ENCODE results near the gene ABCC1.

ABCC1 gene

GRCh38 chr16:15993946-15994665 lies 44.7 kb downstream of the ABCC1 start:
- no peak for DNase-seq (ENCODE audit: low read depth)

- no peak for DNase-seq (ENCODE audit: low read depth)
Measured at GRCh38 chr16:15996432-15997109, 47.2 kb downstream of the ABCC1 start.

GRCh38 chr16:16000685-16001084 lies 51.3 kb downstream of the ABCC1 start:
- no peak for DNase-seq (ENCODE audit: low read depth)

DNA sequence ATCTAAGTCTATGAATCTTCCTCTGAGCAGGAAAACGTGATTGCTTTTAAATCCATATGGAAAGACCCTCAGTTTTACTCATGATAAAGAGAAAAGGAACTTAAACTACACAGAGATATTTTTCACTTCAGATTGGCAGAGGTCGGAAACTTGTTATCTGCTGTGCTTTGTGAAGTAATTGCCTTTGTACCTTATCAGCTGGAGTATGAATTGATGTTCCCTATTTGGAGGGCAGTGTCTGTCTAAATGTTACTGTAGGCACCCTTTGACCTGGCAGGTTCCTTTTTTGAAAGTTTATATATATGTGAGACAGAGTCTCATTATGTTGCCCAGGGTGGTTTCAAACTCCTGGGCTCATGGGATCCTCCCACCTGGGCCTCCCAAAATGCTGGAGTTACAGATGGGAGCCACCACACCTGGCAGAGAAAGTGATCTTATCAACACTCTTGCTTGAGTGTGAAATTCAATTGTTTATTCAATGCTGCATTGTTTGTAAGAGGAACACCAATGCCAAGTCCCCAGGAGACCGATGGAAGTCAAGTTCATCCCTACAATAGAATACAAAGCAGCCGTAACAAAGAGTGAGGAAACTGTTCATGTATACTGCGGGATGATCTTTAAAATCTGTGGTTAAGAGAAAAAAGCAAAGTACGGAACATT lies 52.3 kb downstream of the ABCC1 start:
- DNase-seq (ENCODE audit: low read depth) = no peak

DNA sequence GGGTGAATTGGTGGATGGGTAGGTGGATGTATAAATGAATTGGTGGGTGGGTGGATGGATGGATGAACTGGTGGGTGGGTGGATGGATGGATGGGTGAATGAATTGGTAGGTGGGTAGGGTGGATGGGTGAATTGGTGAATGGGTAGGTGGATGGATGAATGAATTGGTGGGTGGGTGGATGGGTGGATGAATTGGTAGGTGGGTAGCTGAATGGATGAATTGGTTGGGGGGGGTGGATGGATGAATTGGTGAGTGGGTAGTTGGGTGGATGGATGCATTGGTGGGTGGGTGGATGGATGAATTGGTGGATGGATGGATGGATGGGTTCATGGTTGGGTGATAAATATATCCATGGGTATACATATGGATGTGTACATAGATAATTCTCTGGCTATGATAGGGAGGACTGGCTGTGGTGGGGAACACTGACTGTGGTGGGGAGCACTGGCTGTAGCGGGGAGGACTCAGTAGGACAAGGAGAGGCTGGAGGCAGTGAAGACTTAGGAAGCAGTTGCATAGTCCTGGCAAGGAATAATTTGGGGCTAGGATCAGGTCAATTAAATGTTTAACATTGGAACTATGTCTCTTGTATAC lies 54.4 kb downstream of the ABCC1 start:
- no peak for DNase-seq (ENCODE audit: low read depth)

- DNase-seq (ENCODE audit: low read depth) = no peak
Measured at GRCh38 chr16:16004314-16004749, 54.9 kb downstream of the ABCC1 start.

GRCh38 chr16:16005721-16006120 lies 56.3 kb downstream of the ABCC1 start:
- DNase-seq (ENCODE audit: low read depth) = no peak

- no peak for DNase-seq (ENCODE audit: low read depth)
Measured at GRCh38 chr16:16006650-16007049, 57.2 kb downstream of the ABCC1 start.

DNA sequence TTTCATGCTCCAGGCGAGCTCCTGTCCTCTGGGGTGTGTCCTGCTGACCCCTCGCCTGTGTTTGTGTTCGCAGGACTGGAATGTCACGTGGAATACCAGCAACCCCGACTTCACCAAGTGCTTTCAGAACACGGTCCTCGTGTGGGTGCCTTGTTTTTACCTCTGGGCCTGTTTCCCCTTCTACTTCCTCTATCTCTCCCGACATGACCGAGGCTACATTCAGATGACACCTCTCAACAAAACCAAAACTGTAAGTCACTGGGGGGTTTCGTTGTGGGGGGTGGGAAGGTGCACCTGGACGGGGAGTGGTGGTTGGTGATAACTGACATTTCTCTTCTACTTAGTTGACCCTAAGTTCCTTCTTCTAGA lies 58.3 kb downstream of the ABCC1 start:
- DNase-seq (ENCODE audit: low read depth) = no peak

- no peak for DNase-seq (ENCODE audit: low read depth)
Measured at GRCh38 chr16:16008666-16009065, 59.2 kb downstream of the ABCC1 start.

DNA sequence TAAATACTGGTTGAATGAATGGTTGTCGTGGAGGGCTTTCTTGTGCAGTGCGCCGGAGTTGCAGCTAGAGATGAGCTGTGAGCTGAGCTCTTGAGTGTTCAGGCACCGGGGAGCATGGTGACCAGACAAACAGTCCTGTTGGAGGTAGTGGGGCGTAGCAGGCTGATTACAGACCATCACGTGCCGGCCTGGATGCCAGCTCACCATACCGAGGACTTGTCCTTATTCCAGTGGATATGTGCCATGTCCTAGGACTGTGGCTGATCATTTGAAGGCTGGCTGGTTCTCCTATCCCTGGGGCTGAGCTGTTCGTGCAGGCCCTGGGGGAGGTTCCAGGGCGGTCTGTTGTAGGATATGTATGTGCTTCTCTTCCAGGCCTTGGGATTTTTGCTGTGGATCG lies 60.0 kb downstream of the ABCC1 start:
- DNase-seq (ENCODE audit: low read depth) = no peak

GRCh38 chr16:16010194-16010593 lies 60.8 kb downstream of the ABCC1 start:
- no peak for DNase-seq (ENCODE audit: low read depth)

GRCh38 chr16:16012144-16012543 lies 62.7 kb downstream of the ABCC1 start:
- no peak for DNase-seq (ENCODE audit: low read depth)

DNA sequence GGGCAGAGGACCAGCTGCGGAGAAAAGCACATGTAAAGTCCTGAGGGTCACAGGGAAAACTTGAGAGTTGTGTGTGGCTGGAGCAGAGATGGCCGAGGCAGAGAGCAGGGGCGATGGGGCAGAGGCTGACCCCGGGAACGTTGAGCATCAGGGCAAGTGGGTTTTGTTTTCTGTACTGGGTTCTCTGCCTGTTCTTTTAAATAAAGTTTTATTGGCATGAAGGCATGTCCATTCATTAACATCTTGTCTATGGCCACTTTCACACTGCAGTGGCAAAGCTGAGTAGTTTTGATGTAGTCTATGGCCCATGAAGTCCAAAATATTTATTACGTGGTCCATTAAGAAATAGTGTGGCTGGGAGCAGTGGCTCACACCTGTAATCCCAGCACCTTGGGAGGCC lies 64.4 kb downstream of the ABCC1 start:
- no peak for DNase-seq (ENCODE audit: low read depth)

DNA sequence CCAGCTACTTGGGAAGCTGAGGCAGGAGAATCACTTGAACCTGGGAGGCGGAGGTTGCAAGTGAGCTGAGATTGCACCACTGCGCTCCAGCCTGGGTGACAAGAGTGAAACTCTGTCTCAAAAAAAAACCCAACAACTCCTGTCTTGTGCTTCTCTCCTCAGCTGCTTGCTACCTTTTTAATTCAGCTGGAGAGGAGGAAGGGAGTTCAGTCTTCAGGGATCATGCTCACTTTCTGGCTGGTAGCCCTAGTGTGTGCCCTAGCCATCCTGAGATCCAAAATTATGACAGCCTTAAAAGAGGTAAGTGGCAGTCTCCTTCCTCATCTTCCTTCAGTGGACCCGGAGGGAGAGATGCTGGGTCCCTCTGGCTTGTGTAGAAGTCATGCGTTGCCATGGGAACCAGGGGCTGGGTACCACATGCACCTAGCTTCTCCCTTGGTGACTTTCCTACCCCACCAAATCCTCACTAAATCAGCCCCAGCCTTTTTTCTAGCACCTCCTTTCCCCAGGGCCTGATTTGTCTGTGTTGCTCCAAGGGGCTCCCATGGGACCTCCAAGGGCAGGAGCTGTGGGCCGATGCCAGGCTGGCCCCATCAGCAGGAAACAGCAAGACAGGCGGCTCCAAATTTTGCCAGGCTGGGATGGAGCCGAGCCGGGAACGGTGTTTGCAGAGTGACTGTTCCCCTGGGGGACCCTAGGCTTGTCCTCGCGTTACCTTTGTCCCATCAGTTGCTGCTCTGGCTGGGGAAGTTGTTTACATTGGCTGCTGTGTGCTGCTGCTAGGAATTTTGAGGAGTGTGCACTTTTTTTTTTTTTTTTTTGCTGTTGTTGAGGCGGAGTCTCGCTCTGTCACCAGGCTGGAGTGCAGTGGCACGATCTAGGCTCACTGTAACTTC lies 65.2 kb downstream of the ABCC1 start:
- no peak for DNase-seq (ENCODE audit: low read depth)

DNA sequence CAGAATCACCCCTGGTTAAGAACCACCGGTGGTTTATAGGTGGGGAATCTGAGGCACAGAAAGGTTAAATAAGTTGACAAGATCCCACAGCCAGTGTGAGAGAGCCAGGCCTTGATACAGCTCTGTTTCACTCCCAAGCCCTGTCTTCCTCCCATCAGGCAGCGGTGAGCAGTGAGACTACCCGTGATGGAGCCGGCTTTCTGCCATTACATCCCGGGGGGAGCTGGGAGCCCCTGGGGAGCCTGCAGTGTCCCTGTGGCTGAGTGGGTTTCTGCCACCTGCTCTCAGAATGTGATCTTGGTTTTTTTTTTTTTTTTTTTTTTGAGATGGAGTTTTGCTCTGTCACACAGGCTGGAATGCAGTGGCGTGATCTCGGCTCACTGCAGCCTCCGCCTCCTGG lies 66.4 kb downstream of the ABCC1 start:
- no peak for DNase-seq (ENCODE audit: low read depth)

- DNase-seq (ENCODE audit: low read depth) = no peak
Measured at GRCh38 chr16:16016388-16016964, 67.1 kb downstream of the ABCC1 start.

DNA sequence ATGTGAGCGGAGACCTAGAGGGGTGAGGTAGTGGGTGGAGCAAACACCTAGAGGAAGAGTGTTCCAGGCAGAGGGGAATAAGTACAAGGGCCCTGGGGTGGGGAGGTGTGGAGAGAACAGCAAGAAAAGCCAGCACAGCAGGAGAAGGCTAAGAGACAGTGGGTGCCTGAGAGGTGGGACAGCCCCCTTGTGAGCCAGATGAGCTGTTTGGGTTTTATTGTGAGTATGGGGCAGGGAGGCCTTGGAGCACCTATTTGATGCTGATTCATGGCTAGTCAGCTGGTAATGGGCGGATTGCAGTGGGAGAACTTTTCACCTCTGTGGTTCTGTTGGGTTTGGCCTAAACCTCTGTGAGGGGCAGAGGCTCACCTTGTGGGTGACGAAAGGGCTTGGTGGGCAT lies 68.4 kb downstream of the ABCC1 start:
- no peak for DNase-seq (ENCODE audit: low read depth)

DNA sequence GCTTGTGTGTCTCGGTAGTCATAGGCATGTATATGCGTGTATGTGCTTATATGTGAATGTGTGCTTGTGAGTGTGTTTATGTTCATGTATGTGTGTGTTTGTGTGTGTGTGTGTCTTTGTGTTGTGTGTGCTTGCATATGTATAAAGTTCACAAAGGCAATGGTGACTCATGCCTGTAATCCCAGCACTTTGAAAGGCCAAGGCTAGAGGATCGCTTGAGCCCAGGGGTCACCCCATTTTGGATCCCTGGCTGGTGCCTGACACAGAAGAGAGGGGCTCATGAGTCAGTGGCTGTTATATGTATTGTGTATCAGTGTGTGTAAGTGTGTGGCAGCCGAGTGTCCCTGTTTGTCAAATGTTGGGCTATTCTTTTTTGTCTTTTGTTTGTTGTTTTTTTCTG lies 69.3 kb downstream of the ABCC1 start:
- no peak for DNase-seq (ENCODE audit: low read depth)

- no peak for DNase-seq (ENCODE audit: low read depth)
Measured at GRCh38 chr16:16019488-16019887, 70.1 kb downstream of the ABCC1 start.

- no peak for DNase-seq (ENCODE audit: low read depth)
Measured at GRCh38 chr16:16020291-16020690, 70.9 kb downstream of the ABCC1 start.

DNA sequence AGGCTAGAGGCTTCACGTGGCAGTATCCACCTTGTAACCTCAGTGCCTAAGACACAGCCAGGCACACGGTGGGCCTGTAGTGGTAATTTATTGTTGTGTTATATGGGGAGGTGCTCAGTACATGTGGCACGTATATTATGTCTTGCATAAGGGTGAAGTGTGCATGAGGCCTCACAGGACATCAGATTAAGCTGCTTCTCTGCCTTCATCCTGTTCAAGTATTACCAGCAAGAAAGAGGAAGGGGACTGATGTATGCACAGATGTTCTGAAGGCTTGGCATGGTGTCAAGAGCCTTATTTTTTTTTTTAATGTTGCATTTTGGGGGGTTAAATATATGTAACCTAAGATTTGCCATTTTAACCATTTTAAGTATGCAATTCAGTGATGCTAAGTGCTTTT lies 71.6 kb downstream of the ABCC1 start:
- no peak for DNase-seq (ENCODE audit: low read depth)
